Fibroblast of villous mesenchyme (primary cell): ENCODE measurements around the gene AHNAK2. TPM values are rescaled to one million over a fixed set of nuclear protein-coding genes. Genes with fewer than 3 reads are reported as not detected.

ENCODE experiments used
- DNase-seq: peaks from one replicate; pipeline ENCODE4 v3.0.0-alpha.2; 2010; ENCODE audit warnings: low read depth
- H3K4me3 ChIP-seq: 2 replicates; pipeline ENCODE4 v1.5.1; 2011; ENCODE audit warnings: low read depth, mild to moderate bottlenecking, low read length
- total RNA-seq: library from RNA; depleted of rRNA; stranded (reverse); fragments of >200 nt; gene quantifications from 2 replicates; pipeline ENCODE4 v1.2.3, GENCODE V29; 2012
- TF ChIP-seq, protein P1 (sequence below): IDR thresholded peaks from 2 replicates; pipeline ENCODE4 v1.5.1; 2012; ENCODE audit warnings: low read depth, mild to moderate bottlenecking, low read length; ENCODE audit not compliant: insufficient read depth

AHNAK2 gene
- total RNA-seq, 1 donor, result 32.4 TPM

DNA sequence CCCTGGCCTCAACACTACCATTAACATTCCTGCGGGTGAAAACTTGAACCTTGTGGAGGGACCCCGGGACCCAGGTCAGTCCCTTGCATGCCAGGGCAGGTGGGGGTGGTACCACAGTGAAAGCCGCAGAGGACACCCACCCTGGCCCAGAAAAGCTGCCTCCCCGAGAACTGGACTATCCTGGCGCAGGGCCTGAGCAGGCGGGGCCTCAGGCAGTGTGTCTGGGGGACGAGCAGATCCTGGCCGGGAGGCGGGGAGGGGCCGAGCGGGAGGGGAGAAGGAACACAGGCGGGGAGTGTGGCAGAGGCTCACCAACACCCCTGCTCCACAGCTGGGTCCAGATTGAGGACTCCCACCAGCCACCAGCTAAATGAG, 10.0 kb downstream of the AHNAK2 start:
- TF ChIP-seq, protein P1, sequence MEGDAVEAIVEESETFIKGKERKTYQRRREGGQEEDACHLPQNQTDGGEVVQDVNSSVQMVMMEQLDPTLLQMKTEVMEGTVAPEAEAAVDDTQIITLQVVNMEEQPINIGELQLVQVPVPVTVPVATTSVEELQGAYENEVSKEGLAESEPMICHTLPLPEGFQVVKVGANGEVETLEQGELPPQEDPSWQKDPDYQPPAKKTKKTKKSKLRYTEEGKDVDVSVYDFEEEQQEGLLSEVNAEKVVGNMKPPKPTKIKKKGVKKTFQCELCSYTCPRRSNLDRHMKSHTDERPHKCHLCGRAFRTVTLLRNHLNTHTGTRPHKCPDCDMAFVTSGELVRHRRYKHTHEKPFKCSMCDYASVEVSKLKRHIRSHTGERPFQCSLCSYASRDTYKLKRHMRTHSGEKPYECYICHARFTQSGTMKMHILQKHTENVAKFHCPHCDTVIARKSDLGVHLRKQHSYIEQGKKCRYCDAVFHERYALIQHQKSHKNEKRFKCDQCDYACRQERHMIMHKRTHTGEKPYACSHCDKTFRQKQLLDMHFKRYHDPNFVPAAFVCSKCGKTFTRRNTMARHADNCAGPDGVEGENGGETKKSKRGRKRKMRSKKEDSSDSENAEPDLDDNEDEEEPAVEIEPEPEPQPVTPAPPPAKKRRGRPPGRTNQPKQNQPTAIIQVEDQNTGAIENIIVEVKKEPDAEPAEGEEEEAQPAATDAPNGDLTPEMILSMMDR, result no peak
- peak overlapping the region; percentile 50 for H3K4me3 ChIP-seq
- DNase-seq, result peak; percentile 61

GRCh38 chr14:104967386-104968152, 10.6 kb downstream of the AHNAK2 start:
- H3K4me3 ChIP-seq, result peak overlapping the region; percentile 50
- peak; percentile 34 for DNase-seq

DNA sequence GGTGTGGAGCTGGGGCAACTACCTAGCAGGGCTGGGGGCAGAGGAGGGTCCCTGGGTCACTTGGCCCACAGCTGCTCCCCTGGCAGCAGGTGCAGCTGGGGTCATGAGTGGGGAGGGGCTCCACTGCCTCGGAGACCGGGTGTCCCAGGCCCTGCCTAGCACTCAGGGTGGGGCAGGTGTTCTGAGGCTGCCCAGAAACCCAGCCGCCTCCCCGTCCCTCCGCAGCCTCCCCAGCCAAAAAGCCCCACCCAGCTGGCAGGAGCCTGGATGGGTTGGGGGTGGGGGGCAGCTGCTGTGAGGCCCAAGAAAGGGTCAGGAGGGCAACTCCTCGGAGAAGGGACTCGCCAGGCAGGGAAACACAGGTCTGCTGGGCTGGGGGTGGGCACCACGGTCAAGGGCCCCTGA, 11.2 kb downstream of the AHNAK2 start:
- H3K4me3 ChIP-seq, result no peak overlapping the region
- TF ChIP-seq, protein P1, result no peak
- DNase-seq, result no peak

More at GRCh38 chr14:104967386-104968152, 10.6 kb downstream of the AHNAK2 start:
- TF ChIP-seq, protein P1, result no peak

DNA sequence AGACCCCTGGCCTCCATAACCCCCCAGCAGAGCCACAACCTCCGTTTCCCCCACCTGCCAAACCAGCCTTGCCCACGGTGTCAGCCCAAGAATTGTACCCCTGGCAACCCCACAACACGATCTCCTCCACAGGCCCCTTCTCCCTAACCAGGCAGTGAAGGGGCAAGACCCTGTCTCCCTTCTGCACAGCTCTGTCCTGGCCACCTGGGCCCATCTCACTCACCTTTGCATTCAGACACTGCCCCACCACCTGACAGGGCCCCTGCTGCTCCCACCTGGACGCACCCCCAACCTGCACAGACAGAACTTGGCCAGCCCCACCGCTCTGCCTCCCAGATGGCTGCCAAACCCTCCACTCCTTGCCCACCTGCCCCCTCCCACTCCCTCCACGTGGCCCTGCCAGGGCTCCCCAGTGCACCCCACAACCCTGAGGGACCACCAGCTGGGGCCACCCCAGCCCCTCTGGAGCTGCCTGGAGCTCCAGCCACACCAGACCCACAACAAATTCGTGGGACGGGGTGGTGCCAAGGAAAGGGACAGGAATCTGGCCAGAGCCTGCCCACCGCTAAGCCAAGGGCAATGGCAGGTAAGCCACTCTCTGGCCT, 11.8 kb downstream of the AHNAK2 start:
- H3K4me3 ChIP-seq, result no peak overlapping the region
- TF ChIP-seq, protein P1, result no peak
- DNase-seq, result no peak

GRCh38 chr14:104965561-104966231, 12.5 kb downstream of the AHNAK2 start:
- TF ChIP-seq, protein P1, result no peak
- no peak overlapping the region for H3K4me3 ChIP-seq
- no peak for DNase-seq

DNA sequence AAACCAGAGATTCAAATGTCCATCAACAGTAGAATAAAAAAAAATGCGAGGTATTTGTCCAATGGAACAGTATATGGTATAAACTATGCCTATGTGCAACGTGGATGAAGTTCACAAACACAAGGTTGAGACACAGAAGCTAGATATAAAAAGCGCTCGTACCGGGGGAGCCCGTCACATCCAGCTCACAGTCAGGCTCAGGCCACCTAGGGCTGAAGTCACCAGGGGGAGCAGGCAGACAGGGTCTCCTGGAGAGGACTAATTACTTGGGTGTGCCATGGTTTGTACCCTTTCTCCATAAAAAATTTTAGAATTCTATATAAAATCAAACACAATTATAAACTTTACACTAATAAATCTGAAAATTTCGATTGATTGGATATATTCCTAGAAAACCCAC, 13.6 kb downstream of the AHNAK2 start:
- no peak for DNase-seq
- TF ChIP-seq, protein P1, result no peak
- no peak overlapping the region for H3K4me3 ChIP-seq
